CD4-positive, alpha-beta T cell treated with Interleukin-15 for 1 hour (primary cell): Measurements from ENCODE around the gene WSCD2.

Experiments used
- DNase-seq: peaks from one replicate; pipeline ENCODE4 v3.0.0-alpha.2; 2020

WSCD2 gene

DNA sequence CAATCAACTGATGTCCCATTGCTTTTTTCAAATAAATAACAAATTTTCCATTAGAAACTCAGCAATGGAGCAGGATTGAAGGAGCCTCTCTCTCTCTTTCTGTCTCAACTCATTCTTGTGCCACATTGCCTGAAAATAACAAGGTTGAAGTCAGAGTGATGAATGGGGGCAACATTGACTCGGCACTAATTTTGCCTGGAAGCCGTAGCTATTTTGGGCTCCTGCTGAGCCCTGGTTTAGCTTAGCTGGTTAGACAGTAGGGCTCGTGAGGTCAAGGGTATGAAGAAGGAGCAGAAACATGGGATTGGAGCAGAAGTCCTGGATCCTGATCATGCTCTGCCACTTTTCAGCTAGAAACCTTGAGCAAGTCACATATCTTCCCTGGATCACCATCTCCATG lies 38.9 kb downstream of the WSCD2 start:
- no peak for DNase-seq

DNA sequence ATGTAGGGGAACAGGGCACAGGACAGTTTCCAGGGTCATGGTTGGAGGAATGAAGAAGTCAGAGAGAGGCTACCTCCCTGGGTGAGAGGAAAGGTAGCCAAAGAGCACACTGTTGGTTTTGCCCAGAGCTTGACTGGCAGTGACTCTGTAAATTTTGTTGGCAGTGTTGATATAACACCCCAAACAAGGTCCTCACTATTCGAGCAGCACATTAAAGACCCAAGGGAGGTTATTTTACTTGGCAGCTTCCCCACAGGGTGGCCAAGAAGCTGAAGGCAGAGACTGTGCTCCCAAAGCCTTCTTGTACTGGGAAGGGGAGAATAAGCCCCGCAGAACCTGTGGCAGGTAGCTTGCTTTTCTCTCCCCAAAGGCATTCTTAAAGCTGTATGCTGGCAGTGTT lies 40.6 kb downstream of the WSCD2 start:
- DNase-seq = no peak

DNA sequence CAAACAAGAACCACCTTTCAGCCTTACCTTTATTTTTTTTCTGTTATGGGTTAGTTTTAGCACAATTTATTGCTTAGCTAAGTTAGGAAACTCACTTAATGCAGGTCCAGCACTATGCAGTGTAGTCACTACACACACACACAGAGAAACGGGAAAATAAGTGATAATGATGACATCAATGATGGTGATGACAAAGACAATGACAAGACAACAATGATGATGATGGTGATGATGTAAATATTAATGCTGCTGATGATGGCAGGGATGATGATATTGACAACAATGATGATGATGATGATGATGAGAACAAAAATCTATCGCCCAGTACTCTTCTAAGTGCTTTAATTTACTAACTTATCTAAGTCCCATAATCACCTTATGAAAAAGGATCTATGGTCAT lies 41.1 kb downstream of the WSCD2 start:
- DNase-seq = no peak

DNA sequence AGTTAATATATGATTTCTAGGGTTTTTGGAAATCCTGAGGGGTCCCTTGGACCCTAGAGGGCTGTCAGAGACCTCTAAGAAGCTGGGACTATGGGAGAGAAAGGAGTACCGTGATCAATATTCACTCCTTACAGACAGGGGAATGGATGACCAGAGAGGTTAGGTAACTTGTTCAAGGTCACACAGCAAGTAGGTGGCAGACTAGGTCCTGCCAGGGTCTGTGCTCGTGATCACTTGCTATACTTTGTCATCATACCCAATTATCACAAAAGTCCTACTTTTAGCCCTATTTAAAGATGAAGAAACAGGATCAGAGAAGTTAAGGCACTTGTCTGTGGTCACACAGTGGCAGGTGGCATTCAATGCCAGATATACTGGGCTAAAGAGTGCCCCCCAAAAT lies 42.9 kb downstream of the WSCD2 start:
- DNase-seq = no peak

DNA sequence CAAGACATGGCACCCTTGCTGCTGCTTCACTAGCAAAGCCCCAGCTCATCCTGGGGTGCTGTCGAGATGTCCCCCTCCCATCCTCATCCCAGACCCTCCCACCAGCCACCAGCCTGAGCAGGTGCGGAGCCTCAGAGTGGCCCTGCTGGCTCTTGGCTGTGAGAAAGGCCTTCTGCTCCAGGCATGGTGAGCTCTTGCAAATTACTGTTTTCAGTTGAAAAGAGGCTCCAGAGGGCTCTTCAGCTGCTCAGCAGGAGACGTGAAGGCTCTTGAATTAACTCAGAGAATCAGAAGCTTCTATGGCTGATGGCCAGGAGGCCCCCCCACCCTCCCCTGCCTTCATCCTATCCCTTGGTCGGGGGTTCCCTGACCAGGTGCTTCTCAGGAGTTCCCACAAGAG lies 44.1 kb downstream of the WSCD2 start:
- no peak for DNase-seq

DNA sequence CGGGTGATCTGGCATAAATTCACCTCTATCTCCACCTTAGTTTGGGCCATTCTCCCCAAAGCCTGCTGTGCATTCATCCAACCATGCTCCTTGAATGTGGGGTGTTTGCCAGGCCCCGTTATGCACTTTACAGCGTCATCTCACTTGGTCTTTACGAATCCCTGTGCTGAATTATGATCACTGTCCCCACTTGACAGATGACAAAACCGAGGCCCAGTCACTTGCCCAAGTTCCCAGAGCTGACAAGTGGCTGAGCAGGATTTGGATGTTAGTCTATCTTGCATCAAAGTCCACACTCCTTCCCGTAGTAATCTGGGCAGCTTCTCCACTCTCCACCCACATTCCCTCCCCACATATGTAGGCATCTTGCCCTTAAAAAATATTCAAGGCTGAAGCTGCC lies 44.8 kb downstream of the WSCD2 start:
- no peak for DNase-seq

DNA sequence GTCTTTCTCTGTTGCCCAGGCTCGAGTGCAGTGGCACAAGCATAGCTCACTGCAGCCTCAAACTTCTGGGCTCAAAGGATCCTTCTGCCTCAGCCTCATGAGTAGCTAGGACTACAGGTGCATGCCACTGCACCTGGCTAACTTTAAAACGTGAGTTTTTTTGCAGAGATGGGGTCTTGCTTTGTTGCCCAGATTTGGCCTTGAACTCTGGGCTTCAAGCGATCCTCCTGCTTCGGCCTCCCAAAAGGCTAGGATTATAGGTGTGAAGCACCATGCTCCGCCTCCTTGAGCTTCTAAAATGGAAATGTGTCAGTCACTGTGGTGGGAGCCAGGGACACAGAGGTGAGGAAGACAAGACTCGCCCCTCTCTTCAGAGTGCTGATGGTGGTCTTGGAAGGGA lies 45.6 kb downstream of the WSCD2 start:
- DNase-seq = no peak

DNA sequence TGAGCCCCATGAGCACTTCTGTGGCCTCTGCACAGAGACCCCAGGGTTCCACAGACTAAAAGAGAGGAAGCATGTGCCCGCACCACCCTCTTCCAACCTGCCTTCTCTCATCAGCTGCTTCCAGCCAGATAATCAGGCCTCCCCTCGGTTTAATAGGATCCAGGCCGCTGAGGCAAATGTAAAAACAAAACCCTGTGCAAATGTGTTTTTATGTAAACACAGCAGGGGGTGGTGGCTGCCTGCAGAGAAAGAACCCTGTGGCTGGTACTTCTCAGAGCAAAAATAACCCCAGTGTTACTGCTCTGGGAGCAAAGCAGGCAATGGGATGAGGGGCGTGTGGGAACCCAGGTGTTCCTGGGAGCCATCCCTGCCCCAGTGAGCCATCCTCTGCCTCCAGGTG lies 46.2 kb downstream of the WSCD2 start:
- no peak for DNase-seq

DNA sequence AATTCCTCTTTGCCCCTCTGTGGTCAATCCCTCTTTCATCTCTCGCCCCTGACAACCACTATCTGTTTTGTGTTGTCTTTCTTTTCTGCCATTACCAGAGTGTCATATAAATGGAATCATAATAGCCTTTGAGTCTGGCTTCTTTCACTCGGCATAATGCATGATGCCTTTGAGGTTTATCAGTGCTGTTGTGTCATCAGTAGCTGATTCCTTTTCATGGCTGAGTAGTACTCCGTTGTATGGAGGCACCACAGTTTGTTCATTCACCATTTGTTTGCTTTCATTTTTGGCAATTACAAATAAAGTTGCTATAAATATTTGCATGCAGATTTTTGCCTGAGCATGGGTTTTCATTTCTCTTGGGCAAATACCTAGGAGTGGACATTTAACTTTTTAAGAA lies 47.2 kb downstream of the WSCD2 start:
- DNase-seq = no peak

DNA sequence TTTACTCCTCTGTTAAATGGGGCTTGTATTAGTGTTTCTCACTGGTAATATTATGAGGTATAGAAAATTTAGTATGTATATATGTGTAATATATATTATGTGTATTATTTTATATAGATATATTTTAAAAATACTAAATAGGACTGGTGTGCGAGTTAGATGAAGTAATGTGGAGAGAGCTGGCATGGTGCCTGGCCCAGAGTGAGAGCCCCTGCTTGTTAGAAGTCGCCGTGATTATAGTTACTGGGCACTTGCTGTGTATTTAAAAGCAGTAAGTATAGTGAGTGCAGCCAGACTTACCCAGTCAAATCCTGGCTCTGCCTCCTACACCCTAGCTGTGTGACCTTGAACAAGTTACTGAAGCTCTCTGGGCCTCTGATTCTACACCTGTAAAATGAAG lies 48.0 kb downstream of the WSCD2 start:
- no peak for DNase-seq

DNA sequence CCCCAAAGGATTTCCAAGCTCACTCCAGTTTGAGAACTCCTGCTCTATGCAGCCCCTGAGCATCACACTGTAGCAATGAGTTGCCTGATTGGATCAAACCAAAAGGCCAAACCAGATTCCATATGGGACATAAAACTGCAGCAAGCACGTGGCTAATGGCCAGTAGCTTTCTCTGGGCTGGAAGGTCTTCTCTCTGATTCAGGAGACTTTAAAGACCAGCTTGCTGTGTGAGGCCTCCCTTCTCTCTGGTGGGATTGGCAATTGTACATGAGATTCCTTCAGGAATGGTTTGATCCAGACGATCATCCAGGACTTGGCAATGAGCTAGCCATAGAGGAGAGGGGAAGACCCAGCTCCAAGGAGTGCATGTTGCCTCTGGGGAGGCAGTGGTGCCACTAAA lies 50.2 kb downstream of the WSCD2 start:
- no peak for DNase-seq

DNA sequence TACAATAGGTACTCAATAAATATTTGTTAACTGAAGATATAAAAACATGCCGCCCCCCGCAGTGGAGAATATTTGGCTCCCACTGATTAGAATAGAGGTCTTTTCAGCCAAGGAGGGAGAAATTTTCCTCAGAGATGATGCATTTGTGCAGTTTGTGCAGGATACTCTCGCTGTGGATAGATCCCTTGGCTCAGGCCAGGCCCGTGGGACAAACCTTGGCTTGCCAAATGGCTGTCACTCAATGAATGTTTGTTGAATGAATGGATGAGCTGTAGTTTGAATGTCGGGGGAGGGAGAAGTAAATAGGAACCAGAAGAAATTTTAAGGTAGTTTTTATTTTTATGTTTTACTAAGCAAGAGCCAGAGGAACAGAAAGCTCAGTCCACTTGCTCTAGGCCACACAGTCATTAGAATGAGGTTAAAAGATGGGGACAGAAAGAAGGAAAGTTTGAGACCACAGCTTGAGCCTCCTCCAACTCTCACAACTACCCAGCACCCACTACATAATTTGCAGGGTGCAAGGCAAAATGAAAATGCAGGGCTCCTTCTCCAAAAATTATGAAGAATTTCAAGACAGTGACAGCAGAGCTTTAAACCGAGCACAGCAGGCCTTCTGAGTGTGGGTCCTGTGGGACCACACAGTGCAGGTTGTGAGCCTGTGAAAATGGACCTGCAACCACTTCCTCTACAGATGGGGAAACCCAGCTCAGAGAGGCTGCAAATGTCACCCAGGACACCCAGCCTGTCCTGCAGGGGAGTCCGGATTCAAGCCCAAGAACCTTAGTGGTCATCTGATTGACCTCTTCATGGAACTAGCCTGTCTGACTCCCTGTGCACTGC lies 51.4 kb downstream of the WSCD2 start:
- no peak for DNase-seq

DNA sequence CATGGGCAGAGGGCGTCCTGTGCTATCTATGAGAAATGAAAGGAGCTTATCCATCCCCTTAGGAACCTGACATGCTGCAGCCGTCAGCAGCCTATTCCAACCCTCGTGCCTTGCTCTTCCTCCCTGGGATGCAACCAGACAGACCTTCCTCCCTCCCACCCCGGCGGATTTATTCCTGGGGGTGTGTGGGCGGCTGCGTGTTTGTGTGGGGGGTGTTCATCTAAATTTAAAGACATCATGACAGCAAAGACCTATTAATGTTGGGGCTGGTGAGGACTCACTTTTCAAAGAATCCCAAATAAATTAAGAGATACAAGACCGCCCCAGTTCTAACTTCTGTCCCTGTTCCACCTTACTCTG lies 52.0 kb downstream of the WSCD2 start:
- no peak for DNase-seq

DNA sequence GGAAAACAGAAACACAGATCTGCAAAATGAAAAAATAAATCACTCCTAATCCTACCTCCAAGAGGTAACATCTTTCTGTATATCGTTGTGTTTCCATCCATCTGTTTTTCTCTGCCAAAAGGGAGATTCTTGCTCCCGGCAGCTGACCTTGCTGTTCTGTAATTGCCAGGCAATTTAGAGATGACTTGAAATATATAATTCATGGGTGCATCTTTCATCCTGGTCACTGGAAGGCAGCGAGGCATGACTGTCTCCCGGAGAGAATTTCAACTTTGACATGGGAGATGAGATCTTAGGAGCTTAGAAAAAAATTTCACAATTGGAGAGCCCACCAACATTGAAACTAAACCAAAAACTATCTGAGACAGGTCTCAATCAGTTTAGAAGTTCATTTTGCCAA lies 53.0 kb downstream of the WSCD2 start:
- no peak for DNase-seq

DNA sequence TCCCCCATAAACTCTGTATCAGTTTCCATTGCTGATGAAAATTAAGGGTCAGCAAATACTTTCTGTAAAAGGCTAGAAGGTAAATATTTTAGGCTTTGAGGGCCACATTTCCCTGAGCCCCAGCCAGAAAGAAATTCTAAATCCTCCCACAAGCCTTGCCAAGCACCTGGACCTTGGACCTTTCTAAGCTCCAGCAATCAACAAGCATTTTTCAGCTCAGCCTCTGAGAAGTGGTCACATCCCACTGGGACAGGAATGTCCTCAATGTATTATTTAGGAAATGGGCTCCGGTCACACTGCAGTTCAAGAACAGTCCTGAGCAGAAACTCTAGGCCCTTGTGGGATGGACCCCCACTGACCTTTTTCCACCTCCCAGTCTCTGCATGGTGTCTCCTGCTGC lies 55.9 kb downstream of the WSCD2 start:
- no peak for DNase-seq

DNA sequence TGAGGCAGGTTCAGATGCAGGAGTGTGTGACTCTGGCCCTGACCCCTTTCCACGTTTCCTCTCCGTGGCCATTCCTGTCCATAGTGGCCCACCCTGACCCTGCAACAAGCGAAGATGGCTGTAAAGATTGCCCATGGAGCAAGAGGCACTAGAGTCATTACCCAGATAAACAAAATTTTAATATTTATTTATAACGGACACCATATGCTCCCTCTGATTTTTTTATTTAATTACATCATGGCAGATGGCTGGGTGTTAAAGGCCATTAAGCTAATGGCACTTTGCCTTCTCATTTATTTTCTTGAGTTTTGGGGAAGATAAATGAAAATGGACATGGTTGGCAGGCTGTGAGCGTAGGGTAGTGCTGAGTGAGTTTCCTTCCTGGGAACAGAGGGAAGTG lies 58.7 kb downstream of the WSCD2 start:
- DNase-seq = no peak

DNA sequence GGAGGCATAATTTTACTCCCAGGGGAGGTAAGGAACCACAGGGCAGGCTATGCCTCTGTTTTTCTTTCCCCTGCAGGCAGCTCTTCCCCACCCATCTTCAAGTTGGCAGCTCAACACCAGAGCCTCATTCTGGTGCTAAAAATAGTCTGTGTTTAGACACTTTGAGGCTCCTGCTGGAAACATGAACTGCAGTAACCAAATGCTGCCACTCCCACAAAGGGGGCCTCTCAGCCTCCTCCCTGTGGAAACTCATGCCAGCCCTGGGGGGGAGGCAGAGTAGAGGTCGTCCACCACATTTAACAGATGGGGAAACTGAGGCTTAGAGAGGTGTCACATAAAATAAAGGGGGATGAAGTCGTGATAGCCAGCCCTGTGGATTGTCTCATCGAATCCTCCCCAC lies 61.4 kb downstream of the WSCD2 start:
- no peak for DNase-seq

DNA sequence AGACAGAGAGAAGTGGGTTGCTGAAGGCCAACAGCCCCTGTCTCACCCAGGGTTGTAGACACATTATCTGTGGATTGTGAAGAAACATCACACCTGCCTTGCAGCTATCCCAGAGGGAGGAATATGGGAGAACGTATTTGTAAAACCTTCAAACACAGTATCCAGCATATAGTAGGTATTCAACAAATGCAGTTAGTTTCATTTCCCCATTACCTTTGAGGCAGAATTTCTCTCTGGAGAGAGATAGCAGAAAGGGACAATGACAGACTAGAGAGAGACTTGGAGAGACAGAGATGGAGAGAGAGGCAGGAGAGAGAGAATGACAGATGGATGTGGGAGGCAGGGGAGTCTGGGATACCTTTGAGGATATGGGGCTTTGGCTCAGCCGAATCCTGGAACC lies 62.0 kb downstream of the WSCD2 start:
- DNase-seq = no peak

DNA sequence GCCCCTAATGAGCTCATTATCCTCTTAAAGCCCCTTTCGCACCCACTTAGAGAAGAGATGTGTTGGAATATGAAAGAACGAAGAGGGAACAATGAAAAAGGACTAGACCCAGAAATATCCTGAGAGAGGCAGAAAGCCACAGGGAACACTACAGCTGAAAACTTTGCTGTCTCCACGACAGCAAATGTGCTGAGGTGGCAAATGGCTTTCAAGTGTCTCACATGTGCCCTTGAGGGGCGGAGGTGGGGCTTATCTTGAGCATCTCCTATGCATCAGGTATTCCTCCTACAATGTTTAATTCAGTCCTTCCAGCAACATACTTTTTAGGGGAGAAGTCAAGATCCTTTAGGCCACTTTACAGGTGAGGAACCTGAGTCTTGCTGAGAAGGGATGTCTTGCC lies 62.9 kb downstream of the WSCD2 start:
- no peak for DNase-seq

DNA sequence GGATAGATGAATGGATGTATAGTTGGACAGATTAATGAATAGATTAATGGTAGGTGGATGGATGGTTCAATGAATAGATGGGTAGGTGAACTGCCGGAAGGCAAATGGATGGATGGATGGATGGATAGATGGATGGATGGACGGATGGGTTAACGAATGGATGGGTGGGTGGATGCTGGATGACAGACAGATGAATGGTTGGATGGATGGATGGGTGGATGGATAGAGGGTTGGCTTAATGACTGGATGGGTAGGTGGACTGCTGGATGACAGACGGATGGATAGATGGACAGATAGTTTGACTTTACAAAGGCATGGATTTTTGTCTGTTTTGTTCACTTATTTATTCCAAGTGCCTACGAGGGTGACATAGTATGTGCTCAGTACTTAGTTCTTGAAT lies 64.4 kb downstream of the WSCD2 start:
- DNase-seq = no peak

DNA sequence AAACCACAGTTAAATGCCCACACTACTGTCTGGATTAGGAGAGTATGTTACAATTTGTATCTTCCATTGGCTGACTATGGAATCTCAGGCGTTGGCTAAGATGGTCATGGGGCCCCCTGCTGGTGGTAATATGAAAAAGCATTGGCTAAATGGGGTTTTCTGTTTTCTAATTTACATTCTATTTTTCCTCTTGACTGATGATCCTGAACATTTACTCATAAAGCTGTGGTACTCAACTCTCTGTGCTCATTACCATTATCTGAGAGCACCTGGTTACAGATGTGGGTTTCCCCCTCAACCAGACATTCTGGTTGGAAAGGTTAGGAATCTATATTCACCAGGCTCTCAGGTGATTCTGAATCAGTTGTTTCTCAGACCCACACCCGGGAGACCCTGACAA lies 64.8 kb downstream of the WSCD2 start:
- DNase-seq = no peak

DNA sequence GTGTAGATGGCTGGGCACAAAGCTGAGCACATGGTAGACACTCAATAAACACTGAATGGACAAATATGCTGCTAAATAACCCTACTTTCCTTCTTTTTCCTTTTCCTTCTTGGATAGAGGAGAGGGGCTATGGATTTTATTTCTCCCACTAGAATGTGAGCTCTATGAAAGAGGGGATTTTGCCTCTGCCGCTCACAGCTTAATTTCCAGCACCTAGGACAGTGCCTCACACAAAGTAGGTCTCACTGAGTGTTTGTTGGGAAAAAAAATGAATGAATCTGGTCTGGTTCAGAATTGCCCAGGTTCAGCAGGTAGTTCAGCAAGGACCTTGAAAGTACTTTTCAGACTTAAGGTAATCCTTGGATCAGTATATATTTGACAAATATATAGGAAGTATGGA lies 65.5 kb downstream of the WSCD2 start:
- DNase-seq = no peak

DNA sequence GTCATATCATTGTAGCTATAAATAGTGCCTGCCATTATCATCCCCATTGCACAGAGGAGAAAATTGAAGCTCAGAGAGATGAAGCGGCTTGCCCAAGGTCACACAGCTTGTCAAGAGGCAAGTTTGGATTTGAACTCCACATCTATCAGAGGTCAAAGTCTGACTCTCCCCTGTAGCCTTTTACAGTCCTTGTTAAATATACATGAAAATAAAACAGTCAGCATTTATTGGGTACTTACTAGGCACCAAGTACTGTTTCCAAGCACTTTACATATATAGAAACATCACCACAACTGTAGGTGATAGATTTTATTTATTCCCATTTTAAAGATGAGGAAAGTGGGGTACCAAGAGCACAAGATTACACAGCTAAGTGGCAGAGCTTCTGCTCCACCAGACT lies 67.2 kb downstream of the WSCD2 start:
- no peak for DNase-seq

DNA sequence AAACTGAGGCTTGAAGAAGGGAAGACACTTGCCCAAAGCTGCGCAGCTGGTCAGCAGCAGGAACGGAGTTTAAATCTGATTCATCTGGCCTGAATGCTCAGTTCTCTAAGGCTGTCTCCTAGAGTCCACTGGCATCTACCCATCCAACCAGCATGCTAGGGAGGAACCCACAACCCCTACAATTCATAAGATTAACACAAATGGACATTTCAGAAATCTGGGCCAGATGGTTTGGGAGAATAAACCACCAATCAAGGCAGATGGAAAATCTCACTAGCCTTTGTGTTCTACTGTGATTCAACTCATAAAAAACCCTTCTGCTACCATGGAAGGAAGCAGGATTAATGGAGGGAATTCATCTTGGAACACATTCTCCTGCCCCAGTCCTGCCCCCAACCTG lies 67.8 kb downstream of the WSCD2 start:
- DNase-seq = no peak

DNA sequence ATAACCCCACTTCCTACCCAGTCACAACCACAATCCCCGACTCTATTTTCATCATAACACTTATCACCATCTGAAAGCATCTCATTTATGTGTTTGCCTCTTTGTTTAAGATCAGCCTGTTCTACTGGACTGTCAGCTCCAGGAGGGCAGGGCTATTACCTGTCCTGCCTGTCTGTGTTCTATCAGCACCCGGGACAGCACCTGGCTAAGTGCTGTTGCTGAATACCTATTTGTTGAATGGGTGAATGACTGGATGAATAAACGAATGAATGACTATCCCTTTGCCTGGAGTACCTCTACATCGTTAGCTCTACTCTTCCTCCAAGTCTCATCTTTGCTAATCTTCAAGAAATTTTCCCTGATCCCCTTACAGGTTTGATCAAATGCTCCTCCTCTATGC lies 69.0 kb downstream of the WSCD2 start:
- DNase-seq = no peak

DNA sequence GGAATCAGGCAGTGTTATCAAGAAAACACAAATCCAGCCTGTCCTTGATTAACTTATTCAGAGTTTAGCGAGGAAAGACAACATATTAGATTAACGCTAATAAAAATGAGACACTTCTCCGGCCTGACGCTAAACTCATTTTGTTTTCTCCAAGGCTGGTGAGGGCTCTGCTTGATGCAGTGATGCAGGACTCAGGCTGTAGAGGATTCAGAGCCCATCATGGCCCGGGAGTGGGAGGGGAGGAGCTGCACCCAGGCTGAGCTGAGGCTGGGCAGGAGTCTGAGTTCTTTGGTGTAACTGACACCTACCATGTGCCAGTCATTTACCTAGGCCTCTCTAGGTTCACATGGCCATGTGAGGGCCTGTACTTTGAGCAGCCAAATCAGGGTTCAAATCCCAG lies 70.0 kb downstream of the WSCD2 start:
- DNase-seq = no peak
